Measurements from ENCODE around the gene NDFIP1. TPM values are rescaled to one million over a fixed set of nuclear protein-coding genes. Genes with fewer than 3 reads are reported as not detected.
A peak's percentile ranks its signal among the peaks of the same experiment; 100 is the strongest.

Gene NDFIP1
- total RNA-seq, 1 experiment from 2014 or later = 40.7 TPM

DNA sequence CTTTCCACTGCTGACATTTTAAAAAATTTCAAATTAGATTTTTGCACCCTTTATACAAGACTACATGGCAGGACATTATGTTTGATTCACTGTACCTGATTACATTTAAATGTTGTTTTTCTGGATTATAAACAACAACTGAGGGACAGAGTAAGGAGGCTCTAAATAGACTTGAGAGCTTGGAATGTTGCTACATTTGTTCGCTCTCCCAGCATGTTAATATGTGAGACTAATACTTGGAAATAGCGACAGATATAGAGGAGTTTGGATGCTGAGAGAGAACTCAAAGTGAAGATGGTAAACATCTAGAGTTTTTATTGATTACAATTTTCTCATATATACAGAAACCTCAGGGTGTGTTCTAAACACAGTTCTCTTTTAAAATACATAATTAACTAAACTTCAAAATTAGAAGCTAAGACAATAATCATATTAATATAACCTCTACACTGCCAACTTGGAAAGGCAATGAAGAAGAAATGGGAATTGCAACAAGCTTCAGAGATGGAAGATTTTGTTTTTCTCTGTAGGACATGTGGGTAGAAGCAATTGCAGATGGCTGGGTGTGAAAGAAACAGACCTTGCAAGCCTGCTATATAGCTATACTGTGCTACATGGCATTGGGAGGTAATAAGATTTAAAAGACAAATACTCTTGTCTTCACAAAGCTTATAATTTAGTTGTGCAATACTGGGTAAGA lies 1.4 kb upstream of the NDFIP1 start:
- Histone ChIP-seq H3F3A (ENCODE audit: insufficient read depth, low read depth) (peaks cover 21% of the 10 kb centered on the region), H3K9me3 (ENCODE audit: insufficient read depth, low read depth) (no peaks in the 10 kb centered on the region), H3K4me1 (replicated peaks; ENCODE audit: insufficient read depth) (peaks cover 15% of the 10 kb centered on the region), H3K9me2 (ENCODE audit: insufficient read depth) (no peaks in the 10 kb centered on the region), H3K79me2 (ENCODE audit: low read depth) (peaks cover 31% of the 10 kb centered on the region), H3K4me3 (no peak overlapping the region), H4K20me1 (ENCODE audit: insufficient read depth) (peaks cover 16% of the 10 kb centered on the region; the same call in 1 of the 2 replicates), H3K4me2 (no peak overlapping the region), H3K27me3 (ENCODE audit: insufficient read depth, low read depth) (no peaks in the 10 kb centered on the region), H2AFZ (peak overlapping the region; percentile 92; the same call in 1 of the 2 replicates), H3K36me3 (ENCODE audit: low read depth) (no peaks in the 10 kb centered on the region), H3K27ac (no peak overlapping the region)
- intact Hi-C loops (cut with micrococcal nuclease; ENCODE audit: unreplicated experiment) = no loop called here
- CTCF ChIA-PET = interaction anchor here (0.6 kb wide), 1 partner anchor 54 kb away, joined by 8 read pairs; no protein-coding TSS in a partner anchor
- no peak for DNase-seq
- POLR2A ChIA-PET (ENCODE audit: unreplicated experiment) = no interaction called here
- TF ChIP-seq, protein P1, sequence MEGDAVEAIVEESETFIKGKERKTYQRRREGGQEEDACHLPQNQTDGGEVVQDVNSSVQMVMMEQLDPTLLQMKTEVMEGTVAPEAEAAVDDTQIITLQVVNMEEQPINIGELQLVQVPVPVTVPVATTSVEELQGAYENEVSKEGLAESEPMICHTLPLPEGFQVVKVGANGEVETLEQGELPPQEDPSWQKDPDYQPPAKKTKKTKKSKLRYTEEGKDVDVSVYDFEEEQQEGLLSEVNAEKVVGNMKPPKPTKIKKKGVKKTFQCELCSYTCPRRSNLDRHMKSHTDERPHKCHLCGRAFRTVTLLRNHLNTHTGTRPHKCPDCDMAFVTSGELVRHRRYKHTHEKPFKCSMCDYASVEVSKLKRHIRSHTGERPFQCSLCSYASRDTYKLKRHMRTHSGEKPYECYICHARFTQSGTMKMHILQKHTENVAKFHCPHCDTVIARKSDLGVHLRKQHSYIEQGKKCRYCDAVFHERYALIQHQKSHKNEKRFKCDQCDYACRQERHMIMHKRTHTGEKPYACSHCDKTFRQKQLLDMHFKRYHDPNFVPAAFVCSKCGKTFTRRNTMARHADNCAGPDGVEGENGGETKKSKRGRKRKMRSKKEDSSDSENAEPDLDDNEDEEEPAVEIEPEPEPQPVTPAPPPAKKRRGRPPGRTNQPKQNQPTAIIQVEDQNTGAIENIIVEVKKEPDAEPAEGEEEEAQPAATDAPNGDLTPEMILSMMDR (conservative IDR thresholded peaks at IDR 0.05) = no peak
- no peak for TF ChIP-seq EZH2 (IDR thresholded peaks at IDR 0.05; ENCODE audit: low read depth)
- BruUV-seq (replicated peaks) = no TSS peak

DNA sequence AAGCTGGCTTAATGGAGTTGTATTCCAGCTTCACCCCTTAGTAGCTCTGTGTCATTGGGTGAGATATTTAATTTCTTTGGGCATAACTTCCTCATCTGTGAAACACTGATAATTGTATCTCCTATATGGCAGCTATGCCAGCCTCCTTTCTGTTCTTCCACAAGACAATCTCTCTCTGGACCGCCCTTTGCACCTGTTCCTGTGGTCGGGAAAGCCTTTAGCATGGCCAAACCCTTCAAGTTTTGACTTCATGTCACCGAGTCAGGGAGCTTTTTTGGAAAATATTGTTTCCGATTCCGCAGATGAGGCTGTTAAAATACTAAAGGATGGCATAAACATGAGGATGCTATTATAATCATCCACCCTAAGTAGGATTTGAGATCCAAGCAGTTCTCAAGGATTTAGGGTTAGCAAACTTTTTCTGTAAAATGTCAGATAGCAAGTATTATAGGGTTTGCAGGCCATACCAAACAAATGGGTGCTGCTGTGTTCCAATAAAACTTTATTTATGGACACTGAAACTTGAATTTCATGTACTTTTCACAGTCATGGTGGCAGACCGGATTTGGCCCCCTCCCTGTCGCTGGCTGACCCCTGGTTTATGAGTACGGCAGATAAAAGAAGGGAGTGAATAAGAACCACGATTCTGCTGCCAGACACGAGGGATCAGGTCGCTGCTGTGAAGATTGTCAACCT lies 695 bp upstream of the NDFIP1 start:
- Histone ChIP-seq H3K27me3 (ENCODE audit: insufficient read depth, low read depth) (no peaks in the 10 kb centered on the region), H3F3A (ENCODE audit: insufficient read depth, low read depth) (peaks cover 21% of the 10 kb centered on the region), H3K4me2 (peak overlapping the region; percentile 82), H3K4me1 (replicated peaks; ENCODE audit: insufficient read depth) (peaks cover 15% of the 10 kb centered on the region), H3K79me2 (ENCODE audit: low read depth) (peaks cover 38% of the 10 kb centered on the region), H2AFZ (peak overlapping the region; percentile 92), H3K4me3 (peak overlapping the region; percentile 84; the same call in 1 of the 2 replicates), H3K36me3 (ENCODE audit: low read depth) (no peaks in the 10 kb centered on the region), H3K9me3 (ENCODE audit: insufficient read depth, low read depth) (no peaks in the 10 kb centered on the region), H3K9me2 (ENCODE audit: insufficient read depth) (no peaks in the 10 kb centered on the region), H4K20me1 (ENCODE audit: insufficient read depth) (peaks cover 16% of the 10 kb centered on the region; the same call in 1 of the 2 replicates), H3K27ac (peak overlapping the region; percentile 58; the same call in 1 of the 2 replicates)
- CTCF ChIA-PET = interaction anchor here (0.6 kb wide), 1 partner anchor 55 kb away, joined by 8 read pairs; no protein-coding TSS in a partner anchor
- POLR2A ChIA-PET (ENCODE audit: unreplicated experiment) = interaction anchor here (0.6 to 1.1 kb wide), 2 partner anchors 9 to 95 kb away, joined by 4 to 7 read pairs; partner anchors contain the start of gene GNPDA1
- intact Hi-C loops (cut with micrococcal nuclease; ENCODE audit: unreplicated experiment) = loop anchor here (1.0 kb wide), 1 partner anchor 96 kb away; no protein-coding TSS in a partner anchor
- DNase-seq = no peak
- no peak for TF ChIP-seq EZH2 (IDR thresholded peaks at IDR 0.05; ENCODE audit: low read depth)
- TF ChIP-seq, protein P1 (conservative IDR thresholded peaks at IDR 0.05) = no peak
- no TSS peak for BruUV-seq (replicated peaks)

DNA sequence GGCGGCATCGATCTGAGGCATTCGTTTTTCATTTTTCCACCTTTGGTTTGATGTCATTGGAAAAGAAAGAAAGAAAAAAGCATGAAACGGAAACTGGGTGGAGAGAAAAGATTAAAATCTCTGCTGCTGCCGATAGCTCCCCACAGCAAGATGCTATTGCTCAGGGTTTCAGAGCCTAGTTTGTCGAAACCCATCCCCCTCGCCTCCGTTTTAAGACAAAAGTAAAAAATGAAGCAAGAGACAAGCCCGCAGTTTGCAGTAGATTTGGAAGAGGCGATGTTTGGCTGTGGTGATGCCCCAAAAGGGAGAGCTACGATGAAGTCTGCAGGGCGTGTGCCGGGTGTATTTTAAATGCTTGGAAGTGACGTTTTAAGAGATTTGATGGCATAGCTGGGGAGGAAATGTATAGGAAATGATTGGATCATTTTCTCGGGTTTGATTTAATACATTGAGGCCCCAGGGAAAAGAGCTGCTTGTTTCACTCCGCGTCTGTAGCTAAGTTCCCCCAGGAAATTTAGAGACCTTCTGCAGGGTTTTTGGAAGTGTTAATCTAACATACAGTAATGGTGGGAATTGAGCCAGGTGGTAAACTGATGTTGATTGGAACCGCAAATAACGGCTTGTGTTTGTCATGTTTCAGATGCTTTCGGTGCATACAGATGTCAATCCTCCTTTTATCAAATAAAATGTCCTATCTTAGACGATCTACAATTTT lies 909 bp downstream of the NDFIP1 start:
- peaks cover 24% of the 10 kb centered on the region for H3F3A ChIP-seq (ENCODE audit: insufficient read depth, low read depth)
- CTCF ChIA-PET = interaction anchor here (0.5 to 1.3 kb wide), 3 partner anchors 40 to 97 kb away, joined by 3 to 8 read pairs (median 3); no protein-coding TSS in a partner anchor
- no peaks in the 10 kb centered on the region for H3K9me3 ChIP-seq (ENCODE audit: insufficient read depth, low read depth)
- TF ChIP-seq, protein P1 (conservative IDR thresholded peaks at IDR 0.05) = no peak
- no peak for TF ChIP-seq EZH2 (IDR thresholded peaks at IDR 0.05; ENCODE audit: low read depth)
- H3K79me2 ChIP-seq (ENCODE audit: low read depth) = peaks cover 54% of the 10 kb centered on the region
- no peak for DNase-seq
- POLR2A ChIA-PET (ENCODE audit: unreplicated experiment) = interaction anchor here (0.6 to 0.8 kb wide), 3 partner anchors 14 to 97 kb away, joined by 3 to 4 read pairs (median 4); no protein-coding TSS in a partner anchor
- H3K27ac ChIP-seq = peak overlapping the region; percentile 58
- no peaks in the 10 kb centered on the region for H3K36me3 ChIP-seq (ENCODE audit: low read depth)
- peaks cover 19% of the 10 kb centered on the region for H3K4me1 ChIP-seq (replicated peaks; ENCODE audit: insufficient read depth)
- H3K27me3 ChIP-seq (ENCODE audit: insufficient read depth, low read depth) = no peaks in the 10 kb centered on the region
- H4K20me1 ChIP-seq (ENCODE audit: insufficient read depth) = peaks cover 16% of the 10 kb centered on the region; the same call in 1 of the 2 replicates
- H2AFZ ChIP-seq = peak overlapping the region; percentile 92
- peak overlapping the region; percentile 84 for H3K4me3 ChIP-seq
- H3K9me2 ChIP-seq (ENCODE audit: insufficient read depth) = no peaks in the 10 kb centered on the region
- H3K4me2 ChIP-seq = peak overlapping the region; percentile 82
- intact Hi-C loops (cut with micrococcal nuclease; ENCODE audit: unreplicated experiment) = no loop called here
- TSS peak; percentile 60 for BruUV-seq (replicated peaks)
